ENCODE results near the gene PPFIBP1.

GRCh38 chr12:27709212-27709931, 185.4 kb downstream of the PPFIBP1 start:
- TF ChIP-seq CTCF (IDR thresholded peaks at IDR 0.05) (no peak), POLR2A (IDR thresholded peaks at IDR 0.05) (no peak), POLR2AphosphoS5 (IDR thresholded peaks at IDR 0.05) (no peak), EP300 (IDR thresholded peaks at IDR 0.05) (no peak)

Measured in suprapubic skin (tissue), 4 donors.